ENCODE data around the gene BCL7A.

BCL7A gene

GRCh38 chr12:122076743-122077495 is 55.2 kb downstream of the BCL7A start:
- no peak overlapping the region for H3K4me3 ChIP-seq (ENCODE audit: low read depth, low read length)

- peak within 1 kb of the TSS; percentile 54 for H3K4me3 ChIP-seq (ENCODE audit: low read depth, low read length)
Observed at GRCh38 chr12:122078141-122079032, 56.7 kb downstream of the BCL7A start, which contains the start of gene MLXIP. Gene MLXIP, plus strand, starts transcription at chr12:122078756. Its CDS starts 98 bp downstream, at chr12:122078854.

- peak overlapping the region; percentile 54 for H3K4me3 ChIP-seq (ENCODE audit: low read depth, low read length)
Observed at GRCh38 chr12:122079033-122079531, 57.4 kb downstream of the BCL7A start.

GRCh38 chr12:122079532-122080081 is 57.9 kb downstream of the BCL7A start:
- peak overlapping the region; percentile 54 for H3K4me3 ChIP-seq (ENCODE audit: low read depth, low read length)

- no peak overlapping the region for H3K4me3 ChIP-seq (ENCODE audit: low read depth, low read length)
Observed at GRCh38 chr12:122080149-122081082, 58.7 kb downstream of the BCL7A start.

- H3K4me3 ChIP-seq (ENCODE audit: low read depth, low read length), result no peak overlapping the region
Observed at GRCh38 chr12:122081083-122081696, 59.5 kb downstream of the BCL7A start.

- H3K4me3 ChIP-seq (ENCODE audit: low read depth, low read length), result no peak overlapping the region
Observed at GRCh38 chr12:122081697-122082221, 60.1 kb downstream of the BCL7A start.

- H3K4me3 ChIP-seq (ENCODE audit: low read depth, low read length), result no peak overlapping the region
Observed at GRCh38 chr12:122082621-122083356, 61.1 kb downstream of the BCL7A start.

GRCh38 chr12:122084857-122085405 is 63.2 kb downstream of the BCL7A start:
- H3K4me3 ChIP-seq (ENCODE audit: low read depth, low read length), result no peak overlapping the region

GRCh38 chr12:122085591-122085990 is 63.9 kb downstream of the BCL7A start:
- no peak overlapping the region for H3K4me3 ChIP-seq (ENCODE audit: low read depth, low read length)

GRCh38 chr12:122086116-122086515 is 64.4 kb downstream of the BCL7A start:
- H3K4me3 ChIP-seq (ENCODE audit: low read depth, low read length), result no peak overlapping the region

GRCh38 chr12:122086641-122087285 is 65.1 kb downstream of the BCL7A start:
- no peak overlapping the region for H3K4me3 ChIP-seq (ENCODE audit: low read depth, low read length)

- H3K4me3 ChIP-seq (ENCODE audit: low read depth, low read length), result no peak overlapping the region
Observed at GRCh38 chr12:122087431-122088178, 65.9 kb downstream of the BCL7A start.

- no peak overlapping the region for H3K4me3 ChIP-seq (ENCODE audit: low read depth, low read length)
Observed at GRCh38 chr12:122088179-122088810, 66.6 kb downstream of the BCL7A start.

GRCh38 chr12:122089077-122089476 is 67.4 kb downstream of the BCL7A start:
- H3K4me3 ChIP-seq (ENCODE audit: low read depth, low read length), result no peak overlapping the region

- no peak overlapping the region for H3K4me3 ChIP-seq (ENCODE audit: low read depth, low read length)
Observed at GRCh38 chr12:122090759-122091515, 69.3 kb downstream of the BCL7A start.

All from iPS-11a (cell line).